ENCODE results near the gene RASGRP3.
A peak's percentile ranks its signal among the peaks of the same experiment; 100 is the strongest.
"Not testable (repeated sequence)": the region's sequence is repeated elsewhere in the genome, so short reads cannot be mapped to it uniquely, and the experiment has no call there.

The RASGRP3 gene, protein sequence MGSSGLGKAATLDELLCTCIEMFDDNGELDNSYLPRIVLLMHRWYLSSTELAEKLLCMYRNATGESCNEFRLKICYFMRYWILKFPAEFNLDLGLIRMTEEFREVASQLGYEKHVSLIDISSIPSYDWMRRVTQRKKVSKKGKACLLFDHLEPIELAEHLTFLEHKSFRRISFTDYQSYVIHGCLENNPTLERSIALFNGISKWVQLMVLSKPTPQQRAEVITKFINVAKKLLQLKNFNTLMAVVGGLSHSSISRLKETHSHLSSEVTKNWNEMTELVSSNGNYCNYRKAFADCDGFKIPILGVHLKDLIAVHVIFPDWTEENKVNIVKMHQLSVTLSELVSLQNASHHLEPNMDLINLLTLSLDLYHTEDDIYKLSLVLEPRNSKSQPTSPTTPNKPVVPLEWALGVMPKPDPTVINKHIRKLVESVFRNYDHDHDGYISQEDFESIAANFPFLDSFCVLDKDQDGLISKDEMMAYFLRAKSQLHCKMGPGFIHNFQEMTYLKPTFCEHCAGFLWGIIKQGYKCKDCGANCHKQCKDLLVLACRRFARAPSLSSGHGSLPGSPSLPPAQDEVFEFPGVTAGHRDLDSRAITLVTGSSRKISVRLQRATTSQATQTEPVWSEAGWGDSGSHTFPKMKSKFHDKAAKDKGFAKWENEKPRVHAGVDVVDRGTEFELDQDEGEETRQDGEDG

GRCh38 chr2:33476131-33476792 is at the start of gene RASGRP3:
RASGRP3 (plus strand) TSS chr2:33476649; CDS start chr2:33515137, 38,488 bp downstream.
- DNase-seq: peak; percentile 5 to 54 (median 40)

DNA sequence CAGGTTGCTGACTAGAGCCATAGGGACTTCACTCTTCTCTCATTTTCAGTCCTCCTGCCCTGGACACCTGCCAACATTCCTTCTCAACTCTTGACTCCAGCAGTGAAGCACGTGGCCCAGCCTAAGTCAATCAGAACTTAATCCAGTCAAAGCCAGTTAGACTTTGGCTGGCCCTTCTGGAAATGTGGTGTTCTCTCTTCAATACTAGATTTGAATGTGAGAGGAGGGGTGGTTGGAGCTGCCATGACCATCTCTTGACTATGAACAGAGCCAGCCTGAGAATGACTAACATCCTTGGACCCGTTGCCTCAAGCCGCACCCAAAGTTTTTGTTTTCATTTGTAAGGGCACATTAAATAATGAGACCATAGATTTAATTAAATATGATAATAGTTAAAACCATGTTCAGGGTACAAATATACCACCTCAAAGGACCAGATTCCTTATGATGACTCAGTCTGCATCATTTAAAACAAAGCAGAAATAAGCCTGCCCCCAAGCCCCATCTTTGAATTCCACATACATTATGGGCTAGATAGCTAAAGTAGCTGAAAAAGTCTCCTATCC is 49.7 kb upstream of the RASGRP3 start:
- DNase-seq: no peak

- DNase-seq: no peak
Measured at GRCh38 chr2:33430077-33430476, 46.4 kb upstream of the RASGRP3 start.

DNA sequence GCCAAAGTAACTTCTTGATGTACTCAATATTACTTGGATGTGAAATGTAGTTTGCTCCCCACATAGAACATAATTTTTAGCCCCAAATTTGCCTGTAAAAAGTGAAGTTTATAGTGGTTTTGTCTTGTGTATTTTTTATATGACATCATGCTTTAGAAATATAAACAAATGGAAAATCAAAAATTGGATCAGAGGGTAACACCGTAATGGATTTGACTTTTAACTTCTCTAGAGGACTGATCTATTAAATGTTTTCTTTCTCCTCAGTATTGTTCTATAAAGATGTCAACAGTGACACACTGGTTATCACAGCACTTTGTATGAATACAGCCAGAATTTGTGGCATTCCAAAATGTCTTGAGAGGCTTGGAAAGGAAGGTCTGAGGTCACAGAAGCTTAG is 45.6 kb upstream of the RASGRP3 start:
- DNase-seq: no peak

DNA sequence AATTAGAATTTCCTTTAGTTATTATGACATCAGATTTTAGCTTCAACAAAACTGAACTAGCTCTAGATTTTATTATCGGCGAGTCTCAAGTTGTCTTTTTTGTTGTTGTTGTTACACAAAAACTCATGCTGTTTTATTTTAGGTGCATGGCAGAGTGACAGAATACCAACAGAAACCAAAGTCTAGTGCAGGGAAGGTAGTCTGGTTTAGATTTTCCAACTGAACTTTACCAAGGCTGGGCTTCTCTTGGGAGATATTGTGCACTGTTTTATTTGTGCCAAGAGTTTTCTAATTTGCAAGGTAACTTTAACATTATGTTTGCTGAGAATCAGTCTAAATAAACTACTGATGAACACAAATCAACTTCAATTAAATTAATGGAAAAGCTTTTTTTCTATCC is 43.6 kb upstream of the RASGRP3 start:
- no peak for DNase-seq

GRCh38 chr2:33433279-33434235 is 42.9 kb upstream of the RASGRP3 start:
- DNase-seq: no peak

DNA sequence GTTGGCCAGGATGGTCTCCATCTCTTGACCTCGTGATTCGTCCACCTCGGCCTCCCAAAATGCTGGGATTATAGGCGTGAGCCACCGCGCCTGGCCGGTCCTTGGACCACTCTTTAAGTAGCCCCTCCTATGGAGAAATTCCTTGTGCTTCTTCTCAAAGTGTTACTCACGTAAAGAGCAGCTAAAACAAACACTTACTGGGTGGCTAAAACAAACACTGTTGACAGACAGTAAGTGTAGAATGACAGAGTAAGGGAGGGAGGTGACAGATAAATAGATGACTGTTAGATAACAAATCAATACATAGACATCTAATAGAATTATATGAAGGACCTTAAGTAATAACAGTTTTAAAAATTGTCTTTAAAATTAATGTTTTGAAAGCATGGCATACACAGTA is 40.9 kb upstream of the RASGRP3 start:
- DNase-seq: no peak

- DNase-seq: no peak
Measured at GRCh38 chr2:33436083-33436482, 40.4 kb upstream of the RASGRP3 start.

- DNase-seq: no peak
Measured at GRCh38 chr2:33437297-33437696, 39.2 kb upstream of the RASGRP3 start.

- no peak for DNase-seq
Measured at GRCh38 chr2:33437815-33438214, 38.6 kb upstream of the RASGRP3 start.

- DNase-seq: peak in 1 of 4 experiments; percentile 39
Measured at GRCh38 chr2:33441235-33441810, 35.1 kb upstream of the RASGRP3 start.

DNA sequence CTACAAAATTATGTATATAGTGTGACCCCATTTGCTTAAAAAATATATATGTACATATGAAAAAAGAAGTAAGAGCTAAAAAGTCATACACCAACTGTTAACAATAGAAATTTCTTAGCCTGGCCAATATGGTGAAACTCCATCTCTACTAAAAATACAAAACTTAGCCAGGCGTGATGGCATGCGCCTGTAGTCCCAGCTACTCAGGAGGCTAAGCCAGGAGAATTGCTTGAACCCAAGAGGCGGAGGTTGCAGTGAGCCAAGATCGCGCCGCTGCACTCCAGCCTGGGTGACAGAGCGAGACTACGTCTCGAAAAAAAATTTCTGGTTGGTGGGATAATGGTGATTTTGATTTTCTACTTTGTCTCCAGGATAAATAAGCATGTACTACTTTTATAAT is 34.4 kb upstream of the RASGRP3 start:
- DNase-seq: not testable (repeated sequence)

- no peak for DNase-seq
Measured at GRCh38 chr2:33442528-33443079, 33.8 kb upstream of the RASGRP3 start.

GRCh38 chr2:33443274-33443829 is 33.1 kb upstream of the RASGRP3 start:
- DNase-seq: no peak

GRCh38 chr2:33444967-33445366 is 31.5 kb upstream of the RASGRP3 start:
- DNase-seq: no peak

GRCh38 chr2:33448220-33448899 is 28.1 kb upstream of the RASGRP3 start:
- no peak for DNase-seq

- no peak for DNase-seq
Measured at GRCh38 chr2:33451214-33451613, 25.2 kb upstream of the RASGRP3 start.

DNA sequence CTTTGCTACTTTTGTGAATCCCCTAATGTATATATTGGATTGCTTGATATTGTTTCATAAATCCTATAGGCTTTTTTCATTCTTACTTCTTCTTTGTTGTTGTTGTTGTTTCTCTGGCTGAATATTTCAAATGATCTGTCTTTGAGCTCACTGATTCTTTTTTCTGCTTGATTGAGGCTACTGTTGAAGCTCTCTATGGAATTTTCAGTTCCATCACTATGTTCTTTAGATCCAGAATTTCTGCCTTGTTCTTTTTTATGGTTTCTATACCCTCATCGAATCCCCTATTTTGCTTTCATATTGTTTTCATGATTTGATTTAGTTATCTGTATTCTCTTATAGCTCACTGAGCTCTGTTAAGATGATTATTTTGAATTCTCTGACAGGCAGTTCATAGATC is 24.6 kb upstream of the RASGRP3 start:
- DNase-seq: no peak

GRCh38 chr2:33452545-33452944 is 23.9 kb upstream of the RASGRP3 start:
- no peak for DNase-seq

DNA sequence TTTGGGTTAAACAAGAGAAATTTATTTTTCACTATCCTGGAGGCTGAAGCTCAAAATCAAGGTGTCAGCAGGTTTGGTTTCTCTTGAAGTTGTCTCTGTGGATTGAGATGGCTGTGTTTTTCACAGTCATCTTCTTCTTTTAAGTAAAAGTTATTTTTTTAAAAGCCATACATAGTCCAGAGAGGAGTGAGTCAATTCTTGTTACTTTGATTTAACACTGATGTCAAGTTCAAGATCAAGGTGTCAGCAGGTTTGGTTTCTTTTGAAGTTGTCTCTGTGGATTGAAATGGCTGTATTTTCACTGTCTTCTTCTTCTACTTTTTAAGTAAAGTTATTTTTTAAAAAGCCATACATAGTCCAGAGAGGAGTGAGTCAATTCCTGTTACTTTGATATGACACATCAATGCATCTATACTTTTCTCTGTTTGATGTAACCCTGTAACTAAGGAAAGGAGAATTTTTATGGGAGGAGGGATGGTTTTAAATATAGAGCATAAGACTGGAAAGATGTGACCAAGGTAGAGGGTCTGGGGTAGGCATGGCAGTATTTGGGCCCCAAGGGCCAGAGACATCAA is 22.5 kb upstream of the RASGRP3 start:
- DNase-seq: no peak
